Measurements from ENCODE around the gene C1QTNF8. TPM values are rescaled to one million over a fixed set of nuclear protein-coding genes. Genes with fewer than 3 reads are reported as not detected.

C1QTNF8 gene
- total RNA-seq, 1 donor = not detected

DNA sequence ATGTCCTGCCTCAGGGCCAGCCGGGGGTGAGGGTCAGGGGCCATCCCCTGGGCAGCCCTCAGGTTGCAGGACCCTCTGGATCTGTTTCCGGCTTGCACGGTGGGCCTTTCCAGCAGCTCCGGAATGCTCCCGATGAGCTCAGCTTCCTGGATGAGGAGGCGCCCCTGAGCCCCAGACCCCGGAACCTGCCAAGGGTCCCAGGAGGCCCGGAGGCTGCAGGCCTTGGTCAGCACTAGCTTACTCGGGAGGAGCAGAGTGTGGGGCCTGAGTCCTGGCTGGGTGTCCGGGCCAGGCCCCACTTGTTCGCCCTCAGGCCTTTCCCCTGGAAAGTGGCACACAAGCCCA, 7.6 kb upstream of the C1QTNF8 start:
- DNase-seq (ENCODE audit: low read depth) = no peak
- TF ChIP-seq, protein P1, sequence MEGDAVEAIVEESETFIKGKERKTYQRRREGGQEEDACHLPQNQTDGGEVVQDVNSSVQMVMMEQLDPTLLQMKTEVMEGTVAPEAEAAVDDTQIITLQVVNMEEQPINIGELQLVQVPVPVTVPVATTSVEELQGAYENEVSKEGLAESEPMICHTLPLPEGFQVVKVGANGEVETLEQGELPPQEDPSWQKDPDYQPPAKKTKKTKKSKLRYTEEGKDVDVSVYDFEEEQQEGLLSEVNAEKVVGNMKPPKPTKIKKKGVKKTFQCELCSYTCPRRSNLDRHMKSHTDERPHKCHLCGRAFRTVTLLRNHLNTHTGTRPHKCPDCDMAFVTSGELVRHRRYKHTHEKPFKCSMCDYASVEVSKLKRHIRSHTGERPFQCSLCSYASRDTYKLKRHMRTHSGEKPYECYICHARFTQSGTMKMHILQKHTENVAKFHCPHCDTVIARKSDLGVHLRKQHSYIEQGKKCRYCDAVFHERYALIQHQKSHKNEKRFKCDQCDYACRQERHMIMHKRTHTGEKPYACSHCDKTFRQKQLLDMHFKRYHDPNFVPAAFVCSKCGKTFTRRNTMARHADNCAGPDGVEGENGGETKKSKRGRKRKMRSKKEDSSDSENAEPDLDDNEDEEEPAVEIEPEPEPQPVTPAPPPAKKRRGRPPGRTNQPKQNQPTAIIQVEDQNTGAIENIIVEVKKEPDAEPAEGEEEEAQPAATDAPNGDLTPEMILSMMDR (IDR thresholded peaks at IDR 0.05; ENCODE audit: insufficient read depth, low read depth, low read length) = no peak
- H3K4me3 ChIP-seq (ENCODE audit: low read depth, low read length) = no peak overlapping the region

DNA sequence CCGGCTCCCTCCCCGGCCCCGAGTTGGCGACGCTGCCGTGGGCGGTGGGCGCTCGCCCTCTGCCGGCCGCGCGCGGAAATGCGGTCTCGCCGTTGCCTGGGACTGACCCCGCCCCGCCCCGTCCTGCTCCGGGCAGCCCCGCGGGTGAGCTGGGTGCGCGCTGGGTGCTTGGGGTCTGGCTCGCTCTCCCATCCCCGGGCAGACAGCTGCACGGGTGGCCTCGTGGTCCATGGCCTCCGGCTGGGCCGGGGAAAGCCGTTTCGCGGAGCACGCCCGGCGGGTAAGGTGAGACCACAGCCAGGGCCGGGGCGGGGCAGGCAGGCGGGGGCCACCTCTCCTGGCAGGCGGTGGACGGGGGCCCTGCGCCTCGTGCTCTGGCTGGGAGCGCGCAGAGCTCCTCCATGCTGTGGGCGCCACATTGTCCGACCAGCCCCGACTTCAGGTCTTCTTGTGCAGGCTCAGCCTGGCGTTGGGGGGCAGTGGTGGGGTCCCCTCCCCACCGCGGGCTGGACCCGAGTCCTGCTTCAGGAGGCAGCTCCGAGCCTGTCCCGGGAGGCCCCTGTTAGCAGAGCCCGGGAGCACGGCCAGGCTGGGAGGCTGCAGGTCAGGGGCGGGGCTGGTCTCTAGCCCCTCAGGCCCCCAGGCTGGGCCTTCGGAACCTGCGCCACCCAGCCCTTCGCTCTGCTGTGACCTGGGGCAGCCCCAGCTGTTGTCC, 7.0 kb upstream of the C1QTNF8 start:
- DNase-seq (ENCODE audit: low read depth) = peak; percentile 6
- H3K4me3 ChIP-seq (ENCODE audit: low read depth, low read length) = no peak overlapping the region
- TF ChIP-seq, protein P1 (IDR thresholded peaks at IDR 0.05; ENCODE audit: insufficient read depth, low read depth, low read length) = peak; percentile 59

DNA sequence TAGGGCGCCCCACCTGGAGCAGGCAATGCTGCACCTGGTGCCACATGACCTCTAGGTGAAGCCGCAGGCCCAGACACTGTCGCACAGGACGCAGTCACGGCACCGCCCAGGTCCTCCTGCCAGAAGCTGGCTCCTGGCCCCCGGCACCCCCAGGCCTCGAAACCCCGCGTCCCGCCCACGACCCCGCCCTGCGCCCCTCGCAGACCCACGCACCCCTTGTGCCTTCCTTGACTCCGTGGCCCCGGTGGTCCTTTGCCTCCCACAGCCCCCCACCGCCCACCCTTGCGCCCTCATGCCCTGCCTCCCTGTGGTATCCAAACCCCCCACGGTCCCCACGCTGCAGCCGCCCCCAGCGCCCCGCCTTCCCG, 6.3 kb upstream of the C1QTNF8 start:
- H3K4me3 ChIP-seq (ENCODE audit: low read depth, low read length) = no peak overlapping the region
- DNase-seq (ENCODE audit: low read depth) = no peak
- TF ChIP-seq, protein P1 (IDR thresholded peaks at IDR 0.05; ENCODE audit: insufficient read depth, low read depth, low read length) = no peak

DNA sequence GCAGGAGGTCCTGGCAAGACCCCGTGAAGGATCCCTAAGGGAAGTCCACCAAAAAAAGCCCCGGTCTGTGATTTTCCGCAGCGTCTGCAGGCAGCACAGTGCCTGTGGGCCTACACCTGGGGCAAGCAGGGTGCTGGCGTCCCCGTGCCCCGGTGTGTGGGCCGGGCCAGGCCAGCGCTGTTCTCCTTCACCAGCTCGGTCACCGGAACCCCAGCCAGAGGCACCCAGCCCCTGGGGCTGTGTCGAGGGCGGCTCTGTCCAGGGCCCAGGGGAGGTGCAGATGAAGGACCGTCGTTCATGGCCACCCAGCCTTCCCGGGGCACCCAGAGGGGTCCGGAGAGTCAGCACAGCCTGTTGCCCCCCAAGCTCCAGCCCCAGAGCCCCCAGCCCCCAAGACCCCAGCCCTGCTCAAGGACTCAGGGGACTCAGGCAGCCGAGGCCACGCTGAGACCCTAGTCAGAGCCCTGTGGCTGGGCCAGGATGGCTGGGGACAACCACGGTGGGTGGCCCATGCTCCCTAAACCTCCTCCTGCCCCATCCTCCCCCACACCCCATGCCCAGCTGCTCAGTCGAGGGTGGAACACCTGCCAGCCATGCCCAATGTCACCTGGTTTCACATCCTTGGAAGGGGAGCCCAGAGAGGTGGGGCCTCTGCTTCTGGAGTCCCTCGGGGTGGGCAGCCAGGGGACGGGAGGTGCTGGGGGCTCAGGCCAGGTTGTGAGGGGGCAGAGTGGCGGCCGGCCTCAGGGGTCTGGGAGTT, 5.7 kb upstream of the C1QTNF8 start:
- DNase-seq (ENCODE audit: low read depth) = no peak
- TF ChIP-seq, protein P1 (IDR thresholded peaks at IDR 0.05; ENCODE audit: insufficient read depth, low read depth, low read length) = no peak
- no peak overlapping the region for H3K4me3 ChIP-seq (ENCODE audit: low read depth, low read length)

DNA sequence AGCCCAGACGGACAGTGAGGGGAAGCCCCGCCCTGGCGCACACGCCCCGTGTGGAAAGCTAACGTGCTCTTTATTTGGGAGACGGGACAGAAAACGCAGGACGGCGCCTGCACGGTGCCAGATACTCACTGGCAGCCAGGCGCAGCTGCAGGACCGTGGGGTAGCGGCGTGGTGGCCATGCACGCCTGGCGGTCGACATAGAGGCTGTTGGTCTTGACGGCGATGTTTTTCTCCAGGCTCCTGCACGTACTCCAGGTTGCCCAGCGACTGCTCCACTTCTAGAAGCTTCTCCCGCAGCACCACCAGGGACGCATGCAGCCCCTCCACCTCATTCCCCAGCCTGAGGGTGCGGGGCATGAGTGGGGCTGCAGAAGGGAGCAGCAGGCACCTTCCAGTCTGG, 5.1 kb upstream of the C1QTNF8 start:
- DNase-seq (ENCODE audit: low read depth) = no peak
- TF ChIP-seq, protein P1 (IDR thresholded peaks at IDR 0.05; ENCODE audit: insufficient read depth, low read depth, low read length) = no peak
- no peak overlapping the region for H3K4me3 ChIP-seq (ENCODE audit: low read depth, low read length)

DNA sequence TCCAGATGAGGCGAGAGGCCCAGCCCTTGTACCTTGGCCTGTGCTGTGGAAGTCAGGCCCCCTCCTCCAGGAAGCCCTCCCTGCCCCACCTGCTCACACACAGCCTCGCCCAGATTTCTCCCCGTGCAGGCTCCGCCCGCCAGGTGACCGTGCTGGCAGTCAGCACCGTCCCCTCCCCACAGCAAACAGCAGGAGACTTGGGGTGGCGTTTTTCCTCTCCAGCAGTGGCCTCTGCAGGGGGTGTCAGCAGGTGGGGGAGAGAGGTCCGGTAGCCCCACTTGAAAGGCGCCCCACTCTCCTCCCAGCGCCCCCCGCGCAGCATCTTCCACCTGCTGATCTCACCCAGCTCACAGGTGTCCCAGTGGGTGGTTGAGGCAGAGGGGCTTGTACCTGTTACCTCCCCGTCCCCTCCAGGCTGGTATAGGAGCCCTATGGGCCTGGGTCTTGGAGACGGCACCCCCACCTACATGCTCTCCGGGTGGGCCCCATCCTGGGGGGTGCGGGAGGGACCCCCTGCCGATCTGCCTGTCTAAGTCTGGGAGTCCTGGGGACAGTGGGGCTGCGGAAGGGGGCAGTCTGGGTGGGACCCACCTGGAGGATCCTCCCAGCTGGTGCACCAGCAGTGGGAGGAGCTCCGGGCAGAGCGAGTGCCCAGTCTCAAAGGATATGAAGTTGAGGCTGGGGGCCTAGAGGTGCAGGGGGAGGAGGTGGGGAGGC, 4.2 kb upstream of the C1QTNF8 start:
- H3K4me3 ChIP-seq (ENCODE audit: low read depth, low read length) = no peak overlapping the region

More for the DNA sequence above, 4.2 kb upstream of the C1QTNF8 start:
- DNase-seq (ENCODE audit: low read depth) = no peak
- TF ChIP-seq, protein P1 (IDR thresholded peaks at IDR 0.05; ENCODE audit: insufficient read depth, low read depth, low read length) = no peak
